Measurements from ENCODE around the gene ADCK2.

DNA sequence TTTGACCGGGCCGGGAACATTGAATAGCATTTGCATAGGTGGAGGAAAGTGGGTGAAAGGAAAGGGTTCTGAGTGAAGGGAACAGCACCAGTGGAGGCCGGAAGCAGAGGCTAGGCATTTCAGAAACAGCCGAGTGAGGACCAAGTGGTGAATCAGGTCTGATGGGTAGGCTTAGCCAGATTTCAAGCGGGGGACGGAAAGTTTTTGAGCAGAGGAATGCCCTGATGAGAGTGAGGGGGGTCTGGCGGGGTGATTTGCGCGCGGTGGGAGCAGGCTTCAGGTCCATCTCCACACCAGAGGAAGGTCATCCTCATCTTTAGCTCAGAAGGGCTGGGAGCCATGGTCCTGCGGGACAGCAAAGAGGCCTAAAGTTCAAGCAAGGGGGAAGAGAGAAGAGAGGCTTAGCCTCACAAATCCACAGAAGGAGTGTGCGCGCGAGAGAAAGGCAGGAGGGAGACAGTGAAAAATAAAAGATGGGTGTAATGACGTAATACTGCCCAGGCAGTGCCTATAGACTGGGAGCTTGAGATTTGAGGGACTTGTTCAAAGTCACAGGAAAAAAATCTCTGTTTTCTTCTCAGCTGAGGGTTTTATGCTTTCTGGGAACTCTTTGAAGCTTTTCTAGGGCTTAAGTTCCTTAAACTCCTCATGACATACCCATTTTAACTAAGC lies 31.1 kb upstream of the ADCK2 start:
- TF ChIP-seq EZH2 (IDR thresholded peaks at IDR 0.05; ENCODE audit: borderline replicate concordance, low read depth, low read length, severe bottlenecking) = no peak
- no peak for TF ChIP-seq CTCF (IDR thresholded peaks at IDR 0.05; ENCODE audit: extremely low read depth in 1 of 2, insufficient read depth in 1 of 2, low read depth in 1 of 2, low read length in 2 of 2)
- TF ChIP-seq POLR2AphosphoS5 (IDR thresholded peaks at IDR 0.05; ENCODE audit: insufficient read depth, low read depth, low read length) = no peak
- no peak for TF ChIP-seq POLR2A (IDR thresholded peaks at IDR 0.05; ENCODE audit: low read depth, low read length)
- TF ChIP-seq, protein P1, sequence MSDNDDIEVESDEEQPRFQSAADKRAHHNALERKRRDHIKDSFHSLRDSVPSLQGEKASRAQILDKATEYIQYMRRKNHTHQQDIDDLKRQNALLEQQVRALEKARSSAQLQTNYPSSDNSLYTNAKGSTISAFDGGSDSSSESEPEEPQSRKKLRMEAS (IDR thresholded peaks at IDR 0.05; ENCODE audit: insufficient read depth, insufficient read length) = no peak
- TF ChIP-seq GATA2 (IDR thresholded peaks at IDR 0.05; ENCODE audit: insufficient read depth, insufficient read length, low read depth, low read length) = no peak
- TF ChIP-seq FOS (IDR thresholded peaks at IDR 0.05; ENCODE audit: borderline replicate concordance, insufficient read depth, low read length) = no peak
- no peak for TF ChIP-seq MYC (IDR thresholded peaks at IDR 0.05; ENCODE audit: low read depth, low read length)
- TF ChIP-seq JUN (IDR thresholded peaks at IDR 0.05; ENCODE audit: borderline replicate concordance, insufficient read depth, insufficient read length, low read depth) = no peak
